MM.1S (cell line): Measurements from ENCODE around the gene DFFA.

Source experiments
- DNase-seq: peaks from one replicate; pipeline ENCODE4 v3.0.0-alpha.2; 2015
- H2AFZ ChIP-seq: fragments of 300-600 bp; sonication (generic); 2 replicates; pipeline ENCODE4 v1.6.0; 2016; ENCODE audit warnings: antibody characterized with exemption, low read length
- H3F3A ChIP-seq: fragments of 300-600 bp; sonication (generic); 2 replicates; pipeline ENCODE4 v1.6.1; 2016; ENCODE audit warnings: mild to moderate bottlenecking, antibody characterized with exemption, low read length, moderate library complexity, mixed read lengths; ENCODE audit not compliant: insufficient read depth
- H3K27ac ChIP-seq: fragments of 300-600 bp; sonication (generic); 2 replicates; pipeline ENCODE4 v1.5.1; 2016; ENCODE audit warnings: mild to moderate bottlenecking, low read length
- H3K27me3 ChIP-seq: fragments of 300-600 bp; sonication (generic); replicated peaks from 2 replicates; pipeline ENCODE4 v1.6.0; 2016; ENCODE audit warnings: low read length; ENCODE audit not compliant: insufficient read depth
- H3K36me3 ChIP-seq: fragments of 300-600 bp; sonication (generic); replicated peaks from 2 replicates; pipeline ENCODE4 v1.6.1; 2016; ENCODE audit warnings: mild to moderate bottlenecking, low read length, mixed read lengths; ENCODE audit not compliant: insufficient read depth
- H3K4me1 ChIP-seq: fragments of 300-600 bp; sonication (generic); 2 replicates; pipeline ENCODE4 v1.6.1; 2016; ENCODE audit warnings: low read length, mixed read lengths
- H3K4me2 ChIP-seq: fragments of 300-600 bp; sonication (generic); 2 replicates; pipeline ENCODE4 v1.6.0; 2016; ENCODE audit warnings: low read depth, low read length
- H3K4me3 ChIP-seq: fragments of 300-600 bp; sonication (generic); 2 replicates; pipeline ENCODE4 v1.5.1; 2016; ENCODE audit warnings: low read length, mixed read lengths
- H3K79me2 ChIP-seq: fragments of 300-600 bp; sonication (generic); 2 replicates; pipeline ENCODE4 v1.6.1; 2016; ENCODE audit warnings: mixed run types, low read length, mixed read lengths
- H3K9ac ChIP-seq: fragments of 300-600 bp; sonication (generic); 2 replicates; pipeline ENCODE4 v1.6.1; 2016; ENCODE audit warnings: low read length, mixed read lengths
- H3K9me2 ChIP-seq: fragments of 300-600 bp; sonication (generic); replicated peaks from 2 replicates; pipeline ENCODE4 v1.6.1; 2016; ENCODE audit warnings: mild to moderate bottlenecking, low read length, mixed read lengths; ENCODE audit not compliant: insufficient read depth
- H3K9me3 ChIP-seq: fragments of 300-600 bp; sonication (generic); replicated peaks from 2 replicates; pipeline ENCODE4 v1.6.1; 2016; ENCODE audit warnings: mild to moderate bottlenecking, low read length, mixed read lengths; ENCODE audit not compliant: insufficient read depth
- H4K20me1 ChIP-seq: fragments of 300-600 bp; sonication (generic); 2 replicates; pipeline ENCODE4 v1.6.1; 2016; ENCODE audit warnings: mild to moderate bottlenecking, low read length, moderate library complexity, mixed read lengths; ENCODE audit not compliant: insufficient read depth
- CTCF ChIP-seq: fragments of 300-600 bp; sonication (generic); IDR thresholded peaks from 2 replicates; pipeline ENCODE4 v1.5.1; 2016; ENCODE audit warnings: antibody characterized with exemption, low read length, mixed read lengths
- EZH2 ChIP-seq: fragments of 300-600 bp; sonication (generic); optimal IDR thresholded peaks from 2 replicates; pipeline ENCODE3; 2017; ENCODE audit warnings: low read depth, mild to moderate bottlenecking, antibody characterized with exemption, low read length, mixed read lengths
- EZH2phosphoT487 ChIP-seq: fragments of 300-600 bp; sonication (generic); IDR thresholded peaks from 2 replicates; pipeline ENCODE4 v1.6.1; 2018; ENCODE audit warnings: antibody characterized with exemption, low read length

DFFA gene

GRCh38 chr1:10484521-10484920, 12.2 kb upstream of the DFFA start:
- H2AFZ ChIP-seq: no peak overlapping the region
- H3K4me3 ChIP-seq: no peak overlapping the region
- H3K9me3 ChIP-seq: no peaks in the 10 kb centered on the region
- no peaks in the 10 kb centered on the region for H3F3A ChIP-seq
- H3K4me2 ChIP-seq: no peak overlapping the region
- H3K9me2 ChIP-seq: no peaks in the 10 kb centered on the region
- H4K20me1 ChIP-seq: no peaks in the 10 kb centered on the region
- H3K4me1 ChIP-seq: no peaks in the 10 kb centered on the region
- no peaks in the 10 kb centered on the region for H3K36me3 ChIP-seq
- TF ChIP-seq EZH2 (no peak), EZH2phosphoT487 (no peak), CTCF (no peak)
- H3K79me2 ChIP-seq: peaks cover 47% of the 10 kb centered on the region
- no peak overlapping the region for H3K9ac ChIP-seq
- no peaks in the 10 kb centered on the region for H3K27me3 ChIP-seq
- no peak for DNase-seq
- H3K27ac ChIP-seq: no peak overlapping the region

- no peak for DNase-seq
- H3K9ac ChIP-seq: no peak overlapping the region
- H3K9me3 ChIP-seq: no peaks in the 10 kb centered on the region
- no peak overlapping the region for H2AFZ ChIP-seq
- no peaks in the 10 kb centered on the region for H3K36me3 ChIP-seq
- TF ChIP-seq EZH2 (no peak), CTCF (no peak), EZH2phosphoT487 (no peak)
- H4K20me1 ChIP-seq: no peaks in the 10 kb centered on the region
- no peak overlapping the region for H3K4me2 ChIP-seq
- H3K4me1 ChIP-seq: peaks cover 6% of the 10 kb centered on the region; the same call in 1 of the 2 replicates
- H3F3A ChIP-seq: 0 out of 2 replicates have a peak, but pooled peaks cover 1% of the 10 kb centered on the region
- H3K9me2 ChIP-seq: no peaks in the 10 kb centered on the region
- H3K4me3 ChIP-seq: no peak overlapping the region
- no peak overlapping the region for H3K27ac ChIP-seq
- H3K79me2 ChIP-seq: peaks cover 76% of the 10 kb centered on the region
- H3K27me3 ChIP-seq: no peaks in the 10 kb centered on the region
Observed at GRCh38 chr1:10480614-10481013, 8.3 kb upstream of the DFFA start.

GRCh38 chr1:10479296-10479695, 7.0 kb upstream of the DFFA start:
- H3F3A ChIP-seq: 0 out of 2 replicates have a peak, but pooled peaks cover 6% of the 10 kb centered on the region
- H3K9ac ChIP-seq: no peak overlapping the region
- H3K4me1 ChIP-seq: peaks cover 6% of the 10 kb centered on the region; the same call in 1 of the 2 replicates
- H2AFZ ChIP-seq: no peak overlapping the region
- no peaks in the 10 kb centered on the region for H3K9me3 ChIP-seq
- TF ChIP-seq CTCF (no peak), EZH2 (no peak), EZH2phosphoT487 (no peak)
- no peak overlapping the region for H3K4me3 ChIP-seq
- no peaks in the 10 kb centered on the region for H3K9me2 ChIP-seq
- no peak overlapping the region for H3K27ac ChIP-seq
- no peaks in the 10 kb centered on the region for H3K27me3 ChIP-seq
- H3K4me2 ChIP-seq: no peak overlapping the region
- H3K79me2 ChIP-seq: peaks cover 72% of the 10 kb centered on the region
- DNase-seq: no peak
- H4K20me1 ChIP-seq: no peaks in the 10 kb centered on the region
- H3K36me3 ChIP-seq: no peaks in the 10 kb centered on the region
